ENCODE measurements around the gene KCNIP1.

The KCNIP1 gene

DNA sequence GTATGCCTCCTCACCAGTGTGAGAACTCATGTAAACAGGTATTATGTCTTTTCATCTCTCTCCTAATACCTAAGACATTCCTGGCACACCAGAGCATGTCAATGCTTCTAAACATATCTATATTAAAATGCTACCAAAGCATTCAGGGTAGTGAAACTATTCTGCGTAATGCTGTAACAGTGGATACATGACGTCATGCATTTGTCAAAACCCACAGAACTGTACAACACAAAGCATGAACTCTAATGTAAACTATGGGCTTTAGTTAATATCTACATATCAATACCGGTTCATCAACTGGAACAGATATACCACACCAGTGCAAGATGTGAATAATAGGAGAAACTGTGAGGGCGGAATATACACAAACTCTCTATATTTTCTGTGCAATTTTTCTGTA is 207.5 kb downstream of the KCNIP1 start:
- Histone ChIP-seq H3K9ac (ENCODE audit: low read length) (no peak overlapping the region), H2BK120ac (ENCODE audit: low read depth, low read length) (no peak overlapping the region), H3K27me3 (ENCODE audit: control insufficient read depth in 1 of 2, insufficient read depth in 1 of 2, low read length in 2 of 2) (peaks cover 4 to 26% of the 10 kb centered on the region in 2 experiments), H2AK5ac (ENCODE audit: low read length, severe bottlenecking) (no peak overlapping the region), H3K79me1 (replicated peaks; ENCODE audit: low read length, poor library complexity, severe bottlenecking) (no peaks in the 10 kb centered on the region), H3K4ac (ENCODE audit: low read depth in 1 of 2, low read length in 2 of 2) (no peak overlapping the region), H3K36me3 (ENCODE audit: control insufficient read depth in 1 of 2, insufficient read depth in 2 of 2, low read depth in 1 of 2, low read length in 2 of 2) (no peaks in the 10 kb centered on the region), H3K23ac (ENCODE audit: low read length in 2 of 2) (no peak overlapping the region), H2BK5ac (ENCODE audit: low read depth, low read length, poor library complexity, severe bottlenecking) (no peak overlapping the region), H3K27ac (ENCODE audit: low read length, poor library complexity, severe bottlenecking) (no peak overlapping the region), H4K8ac (ENCODE audit: low read length) (no peak overlapping the region), H3K4me2 (ENCODE audit: low read length, poor library complexity, severe bottlenecking) (no peak overlapping the region), H3K18ac (ENCODE audit: low read depth in 1 of 2, low read length in 2 of 2) (no peak overlapping the region), H4K91ac (ENCODE audit: low read length) (no peak overlapping the region), H3K4me1 (ENCODE audit: control insufficient read depth, insufficient read depth, low read depth, low read length) (no peaks in the 10 kb centered on the region), H3K4me3 (ENCODE audit: insufficient read depth in 1 of 2, low read depth in 1 of 2, low read length in 2 of 2) (no peak overlapping the region), H2BK12ac (ENCODE audit: low read length in 2 of 2) (no peak overlapping the region), H2AFZ (ENCODE audit: low read depth, low read length) (no peak overlapping the region), H2BK15ac (ENCODE audit: low read depth, poor library complexity, severe bottlenecking) (no peak overlapping the region), H3K9me3 (ENCODE audit: control insufficient read depth, low read length) (peaks cover 9% of the 10 kb centered on the region), H3K14ac (ENCODE audit: low read length in 2 of 2) (no peak overlapping the region)
- no peak for DNase-seq
- WGBS: 87% methylated on average over 2 of the region's 4 CpGs

DNA sequence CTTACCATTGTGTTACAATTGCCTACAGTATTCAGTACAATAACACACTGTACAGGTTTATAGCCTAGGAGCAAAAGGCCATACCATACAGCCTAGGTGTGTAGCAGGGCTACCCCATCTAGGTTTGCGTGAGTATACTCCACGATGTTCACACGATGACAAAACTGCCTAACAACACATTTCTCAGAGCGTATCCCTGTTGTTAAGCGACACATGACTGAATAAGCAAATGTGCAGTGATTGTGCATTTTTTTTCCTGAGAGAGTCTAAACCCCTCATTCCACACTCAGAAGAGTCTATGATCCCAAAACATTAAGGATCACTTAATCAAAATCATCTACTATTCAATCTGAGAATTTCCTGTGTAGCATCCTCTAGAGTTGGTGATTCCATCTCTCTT is 211.3 kb downstream of the KCNIP1 start:
- Histone ChIP-seq H2BK12ac (ENCODE audit: low read length in 2 of 2) (no peak overlapping the region), H4K91ac (ENCODE audit: low read length) (no peak overlapping the region), H3K27ac (ENCODE audit: low read length, poor library complexity, severe bottlenecking) (no peak overlapping the region), H3K4ac (ENCODE audit: low read depth in 1 of 2, low read length in 2 of 2) (no peak overlapping the region), H3K23ac (ENCODE audit: low read length in 2 of 2) (no peak overlapping the region), H3K36me3 (ENCODE audit: control insufficient read depth in 1 of 2, insufficient read depth in 2 of 2, low read depth in 1 of 2, low read length in 2 of 2) (no peaks in the 10 kb centered on the region), H2BK5ac (ENCODE audit: low read depth, low read length, poor library complexity, severe bottlenecking) (no peak overlapping the region), H3K14ac (ENCODE audit: low read length in 2 of 2) (no peak overlapping the region), H3K18ac (ENCODE audit: low read depth in 1 of 2, low read length in 2 of 2) (no peak overlapping the region), H3K79me1 (replicated peaks; ENCODE audit: low read length, poor library complexity, severe bottlenecking) (no peaks in the 10 kb centered on the region), H2BK120ac (ENCODE audit: low read depth, low read length) (no peak overlapping the region), H3K4me1 (ENCODE audit: control insufficient read depth, insufficient read depth, low read depth, low read length) (no peaks in the 10 kb centered on the region), H3K4me3 (ENCODE audit: insufficient read depth in 1 of 2, low read depth in 1 of 2, low read length in 2 of 2) (no peak overlapping the region), H2AFZ (ENCODE audit: low read depth, low read length) (no peak overlapping the region), H3K9me3 (ENCODE audit: control insufficient read depth, low read length) (peaks cover 6% of the 10 kb centered on the region), H3K4me2 (ENCODE audit: low read length, poor library complexity, severe bottlenecking) (no peak overlapping the region), H2BK15ac (ENCODE audit: low read depth, poor library complexity, severe bottlenecking) (no peak overlapping the region), H3K9ac (ENCODE audit: low read length) (no peak overlapping the region), H3K27me3 (ENCODE audit: control insufficient read depth in 1 of 2, insufficient read depth in 1 of 2, low read length in 2 of 2) (peaks cover 9 to 33% of the 10 kb centered on the region in 2 experiments), H2AK5ac (ENCODE audit: low read length, severe bottlenecking) (no peak overlapping the region), H4K8ac (ENCODE audit: low read length) (no peak overlapping the region)
- no peak for DNase-seq
- WGBS: 91% methylated on average over 5 of the region's 5 CpGs

DNA sequence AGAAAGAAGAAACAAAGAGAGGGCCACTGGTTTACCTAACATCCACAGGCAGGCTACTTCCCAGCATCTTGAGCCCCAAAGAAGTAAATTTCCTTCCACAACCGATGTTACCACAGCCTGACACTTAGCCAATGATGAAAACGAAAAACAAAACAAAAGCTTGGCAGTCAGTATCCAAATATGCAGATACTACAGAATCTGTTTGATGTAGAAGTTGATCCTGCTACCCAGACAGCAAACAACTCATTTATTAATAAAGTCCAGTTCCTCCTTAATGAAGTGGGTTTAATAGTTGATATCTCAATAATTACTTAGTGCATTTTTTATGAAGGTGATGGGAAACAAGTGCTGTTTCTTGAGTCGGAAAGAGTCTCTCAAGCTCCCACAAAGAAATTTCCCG is 212.6 kb downstream of the KCNIP1 start:
- WGBS: 56% methylated on average over 3 of the region's 4 CpGs
- Histone ChIP-seq H3K27ac (ENCODE audit: low read length, poor library complexity, severe bottlenecking) (no peak overlapping the region), H4K8ac (ENCODE audit: low read length) (no peak overlapping the region), H2BK120ac (ENCODE audit: low read depth, low read length) (no peak overlapping the region), H3K27me3 (ENCODE audit: control insufficient read depth in 1 of 2, insufficient read depth in 1 of 2, low read length in 2 of 2) (peaks cover 11 to 31% of the 10 kb centered on the region in 2 experiments), H3K79me1 (replicated peaks; ENCODE audit: low read length, poor library complexity, severe bottlenecking) (no peaks in the 10 kb centered on the region), H3K4me1 (ENCODE audit: control insufficient read depth, insufficient read depth, low read depth, low read length) (no peaks in the 10 kb centered on the region), H3K18ac (ENCODE audit: low read depth in 1 of 2, low read length in 2 of 2) (no peak overlapping the region), H3K23ac (ENCODE audit: low read length in 2 of 2) (no peak overlapping the region), H2AK5ac (ENCODE audit: low read length, severe bottlenecking) (no peak overlapping the region), H2AFZ (ENCODE audit: low read depth, low read length) (no peak overlapping the region), H3K4me3 (ENCODE audit: insufficient read depth in 1 of 2, low read depth in 1 of 2, low read length in 2 of 2) (no peak overlapping the region), H3K36me3 (ENCODE audit: control insufficient read depth in 1 of 2, insufficient read depth in 2 of 2, low read depth in 1 of 2, low read length in 2 of 2) (no peaks in the 10 kb centered on the region), H2BK5ac (ENCODE audit: low read depth, low read length, poor library complexity, severe bottlenecking) (no peak overlapping the region), H2BK15ac (ENCODE audit: low read depth, poor library complexity, severe bottlenecking) (no peak overlapping the region), H3K4ac (ENCODE audit: low read depth in 1 of 2, low read length in 2 of 2) (no peak overlapping the region), H3K14ac (ENCODE audit: low read length in 2 of 2) (no peak overlapping the region), H3K4me2 (ENCODE audit: low read length, poor library complexity, severe bottlenecking) (no peak overlapping the region), H3K9me3 (ENCODE audit: control insufficient read depth, low read length) (peaks cover 2% of the 10 kb centered on the region), H4K91ac (ENCODE audit: low read length) (no peak overlapping the region), H2BK12ac (ENCODE audit: low read length in 2 of 2) (no peak overlapping the region), H3K9ac (ENCODE audit: low read length) (no peak overlapping the region)
- no peak for DNase-seq

DNA sequence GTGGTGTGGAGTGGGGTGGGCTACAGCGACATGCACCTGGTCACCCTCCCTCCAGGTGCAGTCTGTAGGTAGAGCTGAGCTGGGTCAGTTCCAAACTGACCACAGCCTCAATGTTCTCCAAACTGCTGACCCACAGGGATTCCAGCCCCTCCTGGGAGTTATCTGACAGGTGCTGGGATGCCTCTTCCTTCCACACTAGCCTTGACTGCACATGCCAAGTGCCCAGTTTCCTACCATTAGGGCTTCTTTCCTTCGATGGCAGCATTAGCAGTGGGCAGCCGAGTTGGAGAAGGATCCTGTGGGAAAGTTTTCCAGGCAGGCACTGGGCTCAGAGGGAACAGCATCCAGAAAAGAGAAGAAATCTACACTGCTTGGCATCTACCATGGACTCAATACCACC is 215.7 kb downstream of the KCNIP1 start:
- no peak overlapping the region for H3K4me2 ChIP-seq (ENCODE audit: low read length, poor library complexity, severe bottlenecking)
- no peak overlapping the region for H2BK12ac ChIP-seq (ENCODE audit: low read length in 2 of 2)
- no peak overlapping the region for H2AK5ac ChIP-seq (ENCODE audit: low read length, severe bottlenecking)
- no peak overlapping the region for H3K23ac ChIP-seq (ENCODE audit: low read length in 2 of 2)
- H3K4me3 ChIP-seq (ENCODE audit: insufficient read depth in 1 of 2, low read depth in 1 of 2, low read length in 2 of 2): no peak overlapping the region
- peaks cover 11 to 22% of the 10 kb centered on the region in 2 experiments for H3K27me3 ChIP-seq (ENCODE audit: control insufficient read depth in 1 of 2, insufficient read depth in 1 of 2, low read length in 2 of 2)
- H3K14ac ChIP-seq (ENCODE audit: low read length in 2 of 2): peak overlapping the region in 1 of 2 experiments; percentile 28
- no peak overlapping the region for H3K27ac ChIP-seq (ENCODE audit: low read length, poor library complexity, severe bottlenecking)
- no peaks in the 10 kb centered on the region for H3K79me1 ChIP-seq (replicated peaks; ENCODE audit: low read length, poor library complexity, severe bottlenecking)
- no peak for DNase-seq
- no peak overlapping the region for H3K18ac ChIP-seq (ENCODE audit: low read depth in 1 of 2, low read length in 2 of 2)
- no peak overlapping the region for H4K8ac ChIP-seq (ENCODE audit: low read length)
- no peak overlapping the region for H3K4ac ChIP-seq (ENCODE audit: low read depth in 1 of 2, low read length in 2 of 2)
- H2BK15ac ChIP-seq (ENCODE audit: low read depth, poor library complexity, severe bottlenecking): no peak overlapping the region
- no peak overlapping the region for H2BK120ac ChIP-seq (ENCODE audit: low read depth, low read length)
- no peak overlapping the region for H4K91ac ChIP-seq (ENCODE audit: low read length)
- H3K36me3 ChIP-seq (ENCODE audit: control insufficient read depth in 1 of 2, insufficient read depth in 2 of 2, low read depth in 1 of 2, low read length in 2 of 2): no peaks in the 10 kb centered on the region
- no peak overlapping the region for H3K9ac ChIP-seq (ENCODE audit: low read length)
- H3K4me1 ChIP-seq (ENCODE audit: control insufficient read depth, insufficient read depth, low read depth, low read length): no peaks in the 10 kb centered on the region
- no peak overlapping the region for H2BK5ac ChIP-seq (ENCODE audit: low read depth, low read length, poor library complexity, severe bottlenecking)
- 88% methylated on average over 2 of the region's 3 CpGs for WGBS
- no peak overlapping the region for H2AFZ ChIP-seq (ENCODE audit: low read depth, low read length)
- H3K9me3 ChIP-seq (ENCODE audit: control insufficient read depth, low read length): no peaks in the 10 kb centered on the region
